Left kidney (tissue), 8 donors: ENCODE data around the gene RBM7. TPM values are rescaled to one million over a fixed set of nuclear protein-coding genes. Genes with fewer than 3 reads are reported as not detected.
A peak's percentile ranks its signal among the peaks of the same experiment; 100 is the strongest.

ENCODE experiments used
- DNase-seq: peaks from one replicate; pipeline ENCODE4 v3.0.0-alpha.2; 2013
- long read RNA-seq, 8 donors: transcript quantifications; one replicate each; lab custom pipeline, GENCODE V29; 2026
- polyA plus RNA-seq: library from polyadenylated mRNA; unstranded; fragments of 120-200 nt; gene quantifications from one replicate; pipeline ENCODE4 v1.2.1, GENCODE V29; 2013; ENCODE audit not compliant: insufficient read length

RBM7 gene, protein sequence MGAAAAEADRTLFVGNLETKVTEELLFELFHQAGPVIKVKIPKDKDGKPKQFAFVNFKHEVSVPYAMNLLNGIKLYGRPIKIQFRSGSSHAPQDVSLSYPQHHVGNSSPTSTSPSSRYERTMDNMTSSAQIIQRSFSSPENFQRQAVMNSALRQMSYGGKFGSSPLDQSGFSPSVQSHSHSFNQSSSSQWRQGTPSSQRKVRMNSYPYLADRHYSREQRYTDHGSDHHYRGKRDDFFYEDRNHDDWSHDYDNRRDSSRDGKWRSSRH
- polyA plus RNA-seq: 58.4 TPM
- long read RNA-seq, donor 1, full-length matches to known transcripts: 22 of 27 reads
- long read RNA-seq, donor 1, partial matches to known transcripts: 5 of 27 reads
- long read RNA-seq, donor 1, other reads (novel, unspliced or antisense): 0 of 27 reads
- long read RNA-seq, donor 2, full-length matches to known transcripts: 26 of 26 reads
- long read RNA-seq, donor 2, partial matches to known transcripts: 0 of 26 reads
- long read RNA-seq, donor 2, other reads (novel, unspliced or antisense): 0 of 26 reads
- long read RNA-seq, donor 3, full-length matches to known transcripts: 24 of 24 reads
- long read RNA-seq, donor 3, partial matches to known transcripts: 0 of 24 reads
- long read RNA-seq, donor 3, other reads (novel, unspliced or antisense): 0 of 24 reads
- long read RNA-seq, donor 4, partial matches to known transcripts: 0 of 2 reads
- long read RNA-seq, donor 4, other reads (novel, unspliced or antisense): 0 of 2 reads
- long read RNA-seq, donor 5, full-length matches to known transcripts: 37 of 37 reads
- long read RNA-seq, donor 5, partial matches to known transcripts: 0 of 37 reads
- long read RNA-seq, donor 5, other reads (novel, unspliced or antisense): 0 of 37 reads
- long read RNA-seq, donor 6, full-length matches to known transcripts: 21 of 21 reads
- long read RNA-seq, donor 6, partial matches to known transcripts: 0 of 21 reads
- long read RNA-seq, donor 6, other reads (novel, unspliced or antisense): 0 of 21 reads
- long read RNA-seq, donor 7, full-length matches to known transcripts: 40 of 46 reads
- long read RNA-seq, donor 7, partial matches to known transcripts: 6 of 46 reads
- long read RNA-seq, donor 7, other reads (novel, unspliced or antisense): 0 of 46 reads
- long read RNA-seq, donor 8, full-length matches to known transcripts: 7 of 7 reads
- long read RNA-seq, donor 8, partial matches to known transcripts: 0 of 7 reads
- long read RNA-seq, donor 8, other reads (novel, unspliced or antisense): 0 of 7 reads

DNA sequence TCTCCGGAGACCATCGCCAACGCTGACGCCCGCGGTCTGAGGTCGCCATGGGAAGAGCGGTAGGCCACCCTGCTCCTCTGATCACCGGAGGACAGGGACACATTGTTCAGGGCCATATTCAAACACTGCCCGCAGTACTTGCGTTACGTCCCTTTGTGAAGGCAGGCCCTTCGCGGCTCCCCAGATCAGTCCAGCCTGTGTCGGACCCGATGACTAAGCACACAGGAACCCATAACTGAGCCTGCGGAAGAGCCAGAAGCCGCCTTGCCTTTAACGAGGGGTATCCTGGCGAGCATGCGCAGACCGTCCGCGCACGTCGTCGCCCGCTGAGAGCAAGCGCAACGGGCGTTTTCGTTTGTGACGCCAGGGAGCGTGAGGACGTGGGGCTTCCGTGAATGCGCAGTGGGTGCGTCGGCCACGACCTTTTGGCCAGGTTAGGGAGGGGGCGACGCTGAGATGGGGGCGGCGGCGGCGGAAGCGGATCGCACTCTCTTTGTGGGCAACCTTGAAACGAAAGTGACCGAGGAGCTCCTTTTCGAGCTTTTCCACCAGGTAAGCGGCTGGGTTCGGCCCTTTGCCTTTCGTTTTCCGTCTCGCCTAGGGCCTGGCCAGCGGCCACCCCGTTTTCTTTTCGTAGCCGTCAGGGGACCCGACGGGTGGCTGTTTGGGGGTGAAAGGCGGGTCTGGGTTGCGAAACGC lies at the start of gene RBM7, which contains the start of gene C11orf71:
RBM7 (plus strand) TSS at position 451 of the 699 bp plus-strand sequence; CDS start at position 457, 6 bp downstream.
C11orf71 (minus strand) TSS at position 296 of the 699 bp plus-strand sequence; CDS start at position 116, 180 bp downstream.
- peak; percentile 97 for DNase-seq

DNA sequence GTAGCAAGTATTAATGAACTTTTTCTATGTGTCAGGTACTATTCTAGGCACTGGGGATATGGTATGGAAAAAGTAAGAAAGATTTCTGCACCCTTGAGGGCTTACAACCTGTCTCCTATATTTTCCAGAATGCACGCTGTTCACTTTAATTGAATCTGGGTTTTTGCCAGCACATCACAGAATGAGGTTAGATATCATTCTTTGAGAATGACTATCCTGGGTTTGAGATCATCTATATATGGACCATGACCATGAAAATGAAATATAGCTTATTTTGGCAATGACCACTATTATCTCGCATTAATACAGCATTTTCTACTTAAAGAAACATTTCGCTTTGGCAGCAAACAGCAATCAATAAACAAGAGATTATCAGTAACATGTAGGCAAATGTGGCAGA lies 47.0 kb upstream of the RBM7 start:
- DNase-seq: no peak

DNA sequence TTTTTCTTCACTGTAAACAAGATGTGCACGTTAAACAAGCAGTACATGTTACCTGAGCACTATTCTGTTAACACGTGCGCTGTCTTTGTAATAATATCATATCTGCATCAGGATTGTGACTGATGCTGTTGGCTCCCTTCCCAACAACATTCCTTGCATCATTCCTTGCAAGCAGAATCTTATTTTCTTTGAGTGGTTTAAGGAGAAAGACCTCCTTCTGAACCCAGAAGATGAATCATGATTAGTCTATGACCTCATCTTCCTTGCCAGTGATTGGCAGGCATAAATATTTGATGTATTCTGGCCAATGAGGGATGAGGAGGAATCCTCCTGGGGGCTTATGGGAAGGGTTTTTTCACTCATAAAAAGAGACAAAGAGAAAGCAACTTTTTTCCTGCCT lies 46.4 kb upstream of the RBM7 start:
- DNase-seq: no peak

DNA sequence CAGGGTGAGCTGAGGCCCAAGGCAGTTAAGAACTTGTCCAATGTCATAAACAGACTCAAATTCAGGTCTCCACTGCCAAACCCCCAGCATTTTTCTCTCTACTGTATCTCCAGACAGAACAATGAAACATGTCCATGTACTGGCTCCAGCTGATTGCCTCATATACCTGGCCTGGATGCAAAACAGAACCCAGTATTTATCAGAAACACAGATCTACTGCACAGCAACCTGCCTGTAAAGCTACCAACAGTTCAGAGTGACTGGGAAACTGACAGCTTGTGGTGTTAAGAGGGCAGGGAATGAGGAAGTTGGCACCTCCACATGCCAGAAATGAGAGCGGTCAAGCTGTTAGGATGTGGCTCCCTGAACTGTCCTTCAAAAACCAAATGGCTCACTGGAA lies 41.8 kb upstream of the RBM7 start:
- no peak for DNase-seq

DNA sequence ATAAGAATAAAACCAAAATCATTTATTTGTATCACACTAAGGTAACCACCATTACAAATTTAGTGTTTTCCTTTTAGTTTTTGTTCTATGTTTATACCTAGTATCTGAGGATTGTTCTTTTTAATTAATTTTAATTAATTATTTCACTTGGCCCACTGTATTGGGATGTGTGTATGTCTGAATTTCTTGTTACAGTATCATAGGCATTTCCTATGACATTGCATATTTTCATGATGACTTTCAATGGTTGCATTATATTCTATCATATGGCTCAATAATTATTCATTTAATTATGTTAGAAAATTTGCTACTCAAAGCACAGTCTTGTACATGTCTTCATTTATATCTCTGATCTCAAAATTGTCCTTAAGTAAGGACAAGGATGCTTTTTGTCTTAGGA lies 41.1 kb upstream of the RBM7 start:
- no peak for DNase-seq

DNA sequence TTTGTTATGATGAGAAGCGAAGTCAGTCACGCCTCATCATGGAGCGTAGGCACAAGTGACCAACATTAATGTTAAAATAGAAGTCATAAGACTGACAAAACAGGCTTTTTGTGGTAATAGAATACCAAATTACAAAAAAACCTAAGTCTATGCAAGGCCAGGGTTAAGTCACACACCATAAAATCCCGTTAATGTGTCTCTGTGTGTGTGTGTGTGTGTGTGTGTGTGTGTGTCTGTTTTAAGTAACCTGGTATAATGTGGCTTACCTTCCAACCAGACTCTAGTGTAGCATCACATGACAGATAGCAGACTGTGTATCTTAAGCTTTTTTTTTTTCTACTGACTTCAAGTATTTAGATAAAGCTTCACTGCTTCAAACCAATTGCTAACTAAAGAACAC lies 38.1 kb upstream of the RBM7 start:
- no peak for DNase-seq

DNA sequence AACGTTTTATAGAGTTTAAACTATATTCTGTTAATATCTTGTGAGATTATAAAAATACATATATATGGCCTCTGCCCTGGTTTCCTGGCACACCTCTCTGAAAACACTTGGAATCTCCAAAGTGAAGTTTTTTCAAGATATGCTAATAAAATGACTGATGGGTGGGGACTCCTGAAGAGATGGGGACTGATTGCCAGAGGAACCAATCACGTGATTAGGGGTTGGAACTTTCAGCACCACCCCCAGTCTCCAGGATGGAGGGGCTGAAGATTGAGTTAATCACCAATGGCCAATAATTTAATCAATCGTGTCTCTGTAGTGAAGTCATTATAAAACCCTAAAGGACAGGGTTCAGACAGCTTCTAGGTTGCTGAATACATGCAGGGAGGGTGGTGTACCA lies 37.5 kb upstream of the RBM7 start:
- DNase-seq: no peak

DNA sequence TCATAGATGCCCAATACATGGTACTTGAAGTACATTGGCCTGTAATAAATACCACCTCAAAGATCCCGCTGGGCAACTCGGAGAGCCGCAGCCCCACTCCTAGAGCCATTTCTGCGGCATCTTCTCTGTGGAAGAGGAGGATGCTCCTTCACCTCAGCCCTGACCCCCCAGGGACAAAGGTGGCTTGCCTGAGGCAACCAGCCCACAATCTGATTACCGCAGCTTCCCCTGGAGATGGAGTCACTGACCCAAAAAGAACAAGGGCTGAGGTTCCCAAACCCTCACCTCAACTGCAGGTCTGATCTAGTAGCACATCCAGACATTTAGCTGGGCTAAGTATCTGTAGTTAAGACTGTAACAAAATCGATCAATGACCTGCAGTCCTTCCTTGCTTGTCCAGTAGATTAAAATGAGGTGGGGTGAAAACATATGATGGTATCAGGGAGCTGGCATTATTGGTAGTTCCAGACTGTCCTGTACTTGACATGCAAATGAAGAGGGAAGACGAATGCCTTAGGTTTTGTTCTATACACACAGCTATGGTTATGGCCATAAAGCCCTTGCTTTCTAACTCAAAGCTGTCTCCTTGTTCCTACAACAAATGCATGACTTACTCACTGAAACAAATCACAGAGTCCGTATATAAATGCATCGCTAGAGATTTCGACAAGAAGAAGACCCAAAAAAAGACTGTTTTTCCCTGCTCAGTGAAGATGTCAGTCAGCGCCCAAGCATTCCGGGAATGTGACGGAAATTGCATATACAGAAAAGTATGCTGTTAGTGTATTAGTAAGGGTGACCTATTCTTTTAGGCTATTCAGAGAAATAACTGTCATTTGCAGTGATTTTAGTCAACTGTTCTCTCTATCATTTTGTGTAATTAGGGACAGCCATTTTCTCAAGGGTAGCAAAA lies 33.9 kb upstream of the RBM7 start:
- no peak for DNase-seq

DNA sequence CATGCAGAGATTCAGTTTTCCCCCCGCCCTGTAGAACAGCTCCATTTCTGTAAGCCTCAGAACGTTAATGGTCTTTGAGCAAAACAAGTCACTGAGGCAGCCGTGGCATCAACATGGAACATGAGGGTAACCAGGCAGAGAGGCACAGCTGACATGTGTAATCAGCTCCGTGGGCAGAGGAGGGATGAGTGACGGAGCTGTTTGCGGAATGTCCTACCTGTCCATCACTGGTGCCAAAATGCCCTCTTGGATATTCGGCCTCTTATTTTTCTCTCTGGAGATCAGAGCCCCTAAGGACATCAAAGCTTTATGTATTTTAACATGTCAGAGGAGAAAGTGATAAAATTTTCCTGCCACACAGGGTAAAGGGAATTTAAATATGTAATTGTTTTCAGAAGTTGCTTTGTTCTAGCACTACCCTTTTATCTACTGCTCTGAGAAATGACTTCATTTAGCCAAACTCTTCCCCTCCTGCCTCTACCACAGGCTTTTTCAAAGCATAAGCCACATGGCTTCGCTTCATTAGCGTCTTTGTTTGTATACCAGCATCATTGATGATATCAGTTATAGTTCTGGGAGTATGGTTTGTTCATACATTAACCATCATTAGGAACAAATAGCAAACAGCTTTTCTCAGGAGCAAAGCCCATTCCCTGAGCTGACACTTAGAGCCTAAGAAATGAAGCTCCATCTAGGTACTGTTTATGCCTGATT lies 33.1 kb upstream of the RBM7 start:
- no peak for DNase-seq

DNA sequence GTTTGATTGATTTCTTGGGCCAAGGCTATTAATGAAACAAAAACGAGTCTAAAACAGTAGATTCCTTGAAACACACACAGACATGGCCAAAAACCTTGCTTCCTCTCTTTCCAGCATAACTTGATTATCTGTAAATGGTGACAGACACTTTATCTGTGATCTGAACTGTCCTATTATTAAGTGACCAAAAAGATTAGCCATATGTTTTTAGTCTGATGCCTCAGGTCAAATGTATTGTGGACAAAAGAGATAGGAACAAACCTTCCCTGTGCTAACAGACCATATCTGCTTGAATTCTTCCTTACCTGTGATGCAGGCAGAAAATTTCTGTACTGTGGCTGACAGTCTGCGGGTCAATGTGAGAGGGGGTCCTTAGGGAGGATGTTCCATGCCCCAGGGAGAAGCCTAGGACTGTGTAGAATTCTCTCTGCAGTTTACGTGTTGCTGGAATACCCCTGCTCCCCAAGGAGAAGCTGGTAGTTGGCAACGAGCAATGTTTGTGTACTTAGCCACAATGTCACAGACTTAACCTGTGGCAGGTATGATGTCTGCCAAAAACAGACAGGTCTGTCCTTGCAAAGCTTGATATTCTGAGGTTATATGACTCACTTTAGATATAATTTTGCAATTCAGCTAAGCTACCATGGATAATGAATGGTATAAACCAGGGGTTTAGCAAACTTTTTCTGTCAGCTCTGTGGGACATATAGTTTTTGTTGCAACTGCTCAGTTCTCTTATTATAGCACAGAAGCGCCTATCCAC lies 31.4 kb upstream of the RBM7 start:
- DNase-seq: no peak

DNA sequence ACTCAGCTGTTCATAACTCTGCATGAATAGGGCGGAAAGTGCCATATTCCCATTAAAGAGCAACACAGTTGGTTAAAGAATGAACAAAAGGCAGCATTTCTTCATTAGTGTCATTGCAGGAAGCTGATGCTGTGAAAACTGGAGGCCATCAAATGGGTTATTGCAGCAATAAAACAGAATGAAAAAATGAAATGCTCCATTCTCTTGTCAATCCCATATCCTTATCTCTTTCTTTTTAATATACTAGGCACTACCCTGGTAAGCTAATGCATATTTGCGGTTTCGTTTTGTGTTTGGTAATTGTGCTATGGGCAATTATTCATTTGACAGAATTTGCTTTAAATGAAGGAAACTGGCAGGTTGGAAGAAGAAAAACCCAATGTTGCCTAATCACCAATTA lies 25.4 kb upstream of the RBM7 start:
- no peak for DNase-seq

DNA sequence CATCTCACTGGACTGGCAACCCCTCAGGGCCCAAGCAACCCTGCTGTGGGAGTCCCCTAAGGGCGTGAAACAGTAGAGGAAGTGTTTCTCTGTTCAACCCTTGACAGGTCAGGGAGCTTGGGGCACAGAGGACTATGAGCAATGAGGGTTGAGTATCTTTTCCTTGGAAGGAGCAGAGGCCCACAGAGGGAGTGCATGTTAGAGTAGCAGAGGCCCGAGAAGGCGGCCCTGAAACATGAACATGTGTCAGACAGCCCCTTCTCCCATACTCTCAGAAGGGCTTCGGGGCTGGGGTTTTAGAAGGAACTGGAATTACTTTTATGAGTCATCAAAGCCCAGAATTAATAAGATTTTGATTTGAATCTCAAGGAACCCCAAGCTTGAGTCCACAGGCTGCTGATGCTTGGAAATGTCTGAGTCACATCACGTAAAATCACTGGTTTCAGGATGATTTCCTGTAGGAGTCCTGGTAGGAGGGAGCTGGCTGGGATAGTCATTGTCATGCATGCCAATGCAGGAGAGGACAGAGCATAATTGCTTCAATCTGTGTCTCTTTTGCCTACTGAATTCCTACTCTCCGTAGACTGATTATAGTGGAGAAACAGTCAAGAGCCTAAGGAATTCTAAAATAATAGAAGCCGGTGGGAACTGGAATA lies 22.7 kb upstream of the RBM7 start:
- DNase-seq: no peak

DNA sequence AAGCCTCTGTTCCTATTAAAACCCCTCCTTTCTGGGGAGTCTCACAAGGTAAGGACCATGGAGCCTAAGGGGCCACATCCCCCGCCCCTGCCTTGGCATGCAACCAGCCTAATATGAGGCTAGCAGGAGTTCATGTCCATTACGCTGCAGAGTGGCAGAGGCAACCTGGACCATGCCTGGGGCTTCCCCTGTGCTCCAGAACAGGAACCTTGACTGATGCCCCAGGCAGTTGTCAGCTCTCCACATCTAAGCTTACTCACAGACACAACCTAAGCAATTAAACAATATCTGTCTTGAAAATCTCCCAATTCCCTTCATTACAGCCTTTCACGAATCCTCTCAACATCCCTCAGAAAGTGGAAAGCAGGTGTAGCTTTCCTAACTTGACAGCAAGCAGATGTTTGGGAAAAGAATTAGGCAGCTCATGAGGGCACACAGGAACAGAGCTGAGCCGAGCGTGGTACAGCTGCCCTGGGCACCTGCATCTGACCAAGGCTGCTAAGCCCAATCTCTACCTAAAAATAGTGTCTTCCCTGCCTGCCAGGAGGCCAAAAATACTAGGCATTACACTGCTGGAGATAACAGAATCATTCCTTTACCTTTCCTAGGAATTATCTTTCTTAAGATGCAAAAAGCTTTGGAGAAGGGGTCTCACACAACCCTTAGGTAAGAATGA lies 20.9 kb upstream of the RBM7 start:
- no peak for DNase-seq

DNA sequence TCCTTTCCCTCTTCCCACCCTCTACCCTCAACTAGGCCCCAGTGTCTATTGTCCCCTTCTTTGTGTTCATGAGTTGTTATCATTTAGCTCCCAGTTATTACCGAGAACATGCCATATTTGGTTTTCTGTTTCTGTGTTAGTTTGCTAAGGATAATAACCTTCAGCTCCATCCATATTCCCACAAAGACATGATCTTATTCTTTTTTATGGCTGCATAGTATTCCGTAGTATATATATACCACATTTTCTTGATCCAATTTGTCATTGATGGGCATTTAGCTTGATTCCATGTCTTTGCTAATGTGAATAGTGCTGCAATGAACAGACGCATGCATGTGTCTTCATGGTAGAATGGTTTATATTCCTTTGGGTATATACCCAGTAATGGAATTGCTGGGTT lies 18.0 kb upstream of the RBM7 start:
- DNase-seq: no peak

DNA sequence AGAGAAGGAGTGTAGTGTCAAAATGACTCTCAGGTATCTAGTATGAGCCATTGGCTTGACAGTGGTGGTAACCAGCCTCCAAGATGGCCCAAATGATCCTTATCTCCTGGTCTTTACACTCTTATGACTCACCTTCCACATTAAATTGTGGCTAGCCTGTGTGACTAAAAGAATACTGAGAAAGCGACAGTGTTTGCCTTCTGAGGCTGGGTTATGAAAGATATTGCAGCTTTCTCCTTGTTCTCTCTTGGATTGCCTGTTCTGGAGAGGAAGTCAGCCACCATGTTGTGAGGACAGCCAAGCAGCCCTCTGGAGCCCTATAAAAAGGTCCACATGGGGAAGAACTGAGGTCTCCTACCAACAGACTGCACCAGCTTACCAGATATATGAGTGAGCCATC lies 16.0 kb upstream of the RBM7 start:
- DNase-seq: no peak

DNA sequence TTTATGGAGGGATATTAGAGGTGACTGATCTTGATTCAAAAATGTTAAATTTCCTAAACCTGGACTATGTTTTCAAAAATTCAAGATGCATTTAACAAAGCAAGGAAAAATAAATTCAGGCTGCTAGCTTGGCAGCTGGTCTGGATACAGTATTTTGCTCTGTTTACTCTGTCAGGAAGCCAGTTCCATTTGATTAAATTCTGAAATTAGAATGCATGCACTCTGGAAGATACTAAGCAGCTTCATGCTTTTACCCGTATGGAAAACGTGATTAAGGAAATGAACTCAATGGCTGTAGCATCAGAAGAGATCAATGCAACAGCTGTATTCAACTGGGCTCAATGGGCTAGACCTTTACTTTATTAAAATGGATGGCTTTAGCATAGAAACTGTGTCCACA lies 14.3 kb upstream of the RBM7 start:
- DNase-seq: no peak

DNA sequence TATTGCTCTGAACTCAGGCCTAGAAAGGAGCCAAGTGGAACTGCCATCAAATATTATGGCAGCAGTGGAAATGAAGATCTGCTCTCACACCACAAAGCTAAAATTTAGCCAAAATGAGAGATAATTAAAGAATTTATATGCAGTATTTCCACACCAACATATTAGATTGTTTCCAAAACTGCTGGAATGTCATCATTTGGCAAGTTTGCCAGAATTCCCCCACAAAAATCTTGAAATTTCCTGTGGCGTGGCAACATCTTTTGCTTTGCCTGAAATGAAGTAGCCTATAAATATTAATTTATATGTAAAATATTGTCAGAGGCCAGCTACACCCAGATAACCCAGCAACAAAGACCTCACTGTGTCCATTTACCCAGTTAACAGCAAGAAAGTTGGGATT lies 13.9 kb upstream of the RBM7 start:
- no peak for DNase-seq
